ENCODE data around the gene MAD1L1. TPM values are rescaled to one million over a fixed set of nuclear protein-coding genes. Genes with fewer than 3 reads are reported as not detected.

Gene MAD1L1
- total RNA-seq, 4 donors from 2014 or later, result 18.4 to 39.1 (median 25.7) TPM

DNA sequence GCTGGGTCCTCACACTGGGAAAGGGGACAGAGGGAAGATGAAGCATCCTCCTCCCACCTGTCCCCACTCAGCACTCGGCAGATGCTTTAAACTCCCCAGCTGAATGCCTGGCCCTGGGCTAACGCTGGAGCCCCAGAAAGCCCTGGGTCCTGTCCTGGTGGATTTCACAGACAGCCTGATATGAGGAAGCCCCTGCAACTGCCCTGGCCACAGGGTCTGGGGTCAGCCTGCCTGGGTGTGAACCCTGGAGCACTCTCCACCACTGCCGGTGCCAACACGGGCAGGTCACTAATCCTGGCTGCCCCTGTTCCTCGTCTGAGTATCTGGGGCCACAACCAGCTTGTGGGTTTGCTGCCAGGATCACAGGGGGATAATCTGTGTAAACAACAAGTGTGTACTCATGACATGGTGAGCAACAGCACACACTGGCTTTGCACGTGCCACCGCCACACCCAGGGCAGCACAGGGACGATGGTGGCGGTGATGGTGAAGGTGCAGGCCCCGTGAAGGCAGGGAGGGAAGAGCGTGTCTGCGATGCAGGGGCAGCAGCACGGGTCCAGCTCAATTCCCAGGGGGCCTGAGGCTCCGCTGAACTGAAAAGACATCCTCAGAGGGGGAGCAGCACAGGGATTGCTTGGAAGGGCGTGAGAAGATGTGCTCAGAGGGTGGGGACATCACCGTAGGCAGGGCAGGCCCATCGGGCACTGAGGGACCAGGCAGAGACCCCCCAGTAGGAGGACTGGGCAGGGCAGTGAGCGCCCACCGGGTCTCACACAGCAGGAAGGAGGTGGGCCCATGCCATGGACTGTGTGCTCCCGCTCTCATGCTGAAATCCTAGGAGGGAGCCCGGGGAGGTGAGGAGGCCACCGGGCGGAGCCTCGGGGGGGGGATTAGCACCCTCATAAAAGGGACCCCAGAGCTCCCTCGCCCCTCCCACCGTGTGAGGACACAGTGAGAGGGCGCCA, 238.7 kb downstream of the MAD1L1 start:
- DNase-seq (ENCODE audit: low spot score) (no peak), ATAC-seq (ENCODE audit: low FRiP score) (no peak)
- no peak for TF ChIP-seq CTCF (IDR thresholded peaks at IDR 0.05)

- TF ChIP-seq CTCF (IDR thresholded peaks at IDR 0.05), result no peak
- ATAC-seq (ENCODE audit: low FRiP score), result no peak
- no peak for DNase-seq (ENCODE audit: low spot score)
Observed at GRCh38 chr7:1993031-1993695, 239.6 kb downstream of the MAD1L1 start.

GRCh38 chr7:1992554-1992953, 240.2 kb downstream of the MAD1L1 start:
- no peak for ATAC-seq (ENCODE audit: low FRiP score)
- no peak for DNase-seq (ENCODE audit: low spot score)
- no peak for TF ChIP-seq CTCF (IDR thresholded peaks at IDR 0.05)

DNA sequence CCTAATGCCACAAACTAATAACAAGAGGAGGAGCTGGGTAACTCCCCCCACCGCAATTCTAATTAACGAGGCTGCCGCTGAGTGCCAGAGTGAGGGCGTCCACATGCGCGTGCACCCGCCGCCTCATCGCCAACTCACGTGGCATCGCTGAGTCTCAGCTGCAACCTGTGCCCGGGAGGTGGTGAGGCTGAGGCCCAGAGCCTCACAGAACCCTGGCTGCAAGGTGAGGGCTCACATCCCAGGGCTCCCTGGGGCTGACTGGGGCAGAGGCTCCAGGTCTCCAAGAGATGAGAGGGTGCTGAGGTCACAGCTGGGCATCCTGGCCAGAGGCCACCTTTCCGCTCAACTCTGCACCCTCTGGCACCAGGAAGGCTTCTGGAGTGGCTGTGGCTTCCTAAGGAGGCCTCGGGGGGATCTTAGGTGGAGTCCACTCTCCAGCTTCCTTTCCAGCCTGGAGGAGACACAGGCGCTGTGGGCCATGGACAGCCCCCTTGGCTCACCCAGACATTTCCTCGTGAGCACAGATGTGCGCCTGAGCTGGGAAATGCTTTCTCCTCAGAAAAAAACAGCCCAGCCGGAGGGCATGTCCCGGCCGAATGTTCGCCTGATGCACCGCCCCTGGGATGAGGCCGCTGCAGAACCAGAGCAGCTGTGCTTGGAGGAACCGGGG, 242.6 kb downstream of the MAD1L1 start:
- ATAC-seq (ENCODE audit: low FRiP score), result no peak
- no peak for TF ChIP-seq CTCF (IDR thresholded peaks at IDR 0.05)
- DNase-seq (ENCODE audit: low spot score), result no peak

- no peak for TF ChIP-seq CTCF (IDR thresholded peaks at IDR 0.05)
- DNase-seq (ENCODE audit: low spot score) (no peak), ATAC-seq (ENCODE audit: low FRiP score) (no peak)
Observed at GRCh38 chr7:1989049-1989860, 243.5 kb downstream of the MAD1L1 start.

DNA sequence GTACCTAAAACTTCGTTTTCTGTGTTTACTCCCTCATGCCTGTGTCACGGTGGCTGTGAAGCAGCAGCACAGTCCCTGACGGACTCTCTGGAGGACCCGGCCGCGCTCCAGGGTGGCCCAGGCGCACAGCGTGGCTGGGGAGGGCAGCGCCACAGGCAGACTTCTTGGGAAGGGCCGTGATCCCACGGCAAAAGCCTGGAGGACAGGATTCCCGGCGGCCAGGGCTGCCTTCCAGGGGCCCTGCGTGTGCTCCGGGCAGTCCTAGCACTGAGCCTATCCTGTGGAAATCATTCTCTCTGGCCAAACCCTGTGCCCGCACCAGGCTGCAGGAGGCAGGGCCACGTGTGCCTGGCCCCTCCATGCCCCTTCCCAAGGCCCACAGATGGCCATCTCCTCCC, 244.2 kb downstream of the MAD1L1 start:
- TF ChIP-seq CTCF (IDR thresholded peaks at IDR 0.05), result no peak
- no peak for DNase-seq (ENCODE audit: low spot score)
- no peak for ATAC-seq (ENCODE audit: low FRiP score)
